Activated B cell treated with CpG ODN at 0.5 μM for 24 hours (primary cell): ENCODE measurements around the gene ADO. TPM values are rescaled to one million over a fixed set of nuclear protein-coding genes. Genes with fewer than 3 reads are reported as not detected.
"Not testable (repeated sequence)": the region's sequence is repeated elsewhere in the genome, so short reads cannot be mapped to it uniquely, and the experiment has no call there.

Source experiments
- ATAC-seq: fragments of 200-7000 bp; cut with Tn5 transposase; one replicate; pipeline ENCODE4 v1.10.0; 2021; ENCODE audit warnings: low read depth, mild to moderate bottlenecking, moderate library complexity
- CTCF ChIA-PET: fragments of 350-600 bp; sonication (Branson Sonifier 250); formaldehyde crosslinking; loops from one replicate; lab custom pipeline; 2021; ENCODE audit warnings: antibody characterized with exemption; lab: Charles Lee
- POLR2A ChIA-PET: fragments of 350-600 bp; sonication (Branson Sonifier 250); formaldehyde crosslinking; loops from one replicate; lab custom pipeline; 2021; ENCODE audit warnings: antibody characterized with exemption; lab: Charles Lee
- DNase-seq: peaks from one replicate; pipeline ENCODE4 v3.0.0; 2022
- H3K27ac Mint-ChIP-seq: one replicate; pipeline ENCODE4 v1.8.0; 2020; ENCODE audit warnings: mixed read lengths
- H3K27me3 Mint-ChIP-seq: one replicate; pipeline ENCODE4 v1.8.0; 2021; ENCODE audit warnings: mixed read lengths
- H3K36me3 Mint-ChIP-seq: one replicate; pipeline ENCODE4 v1.8.0; 2021; ENCODE audit warnings: low read depth, mixed read lengths
- H3K4me1 Mint-ChIP-seq: one replicate; pipeline ENCODE4 v1.8.0; 2021; ENCODE audit warnings: mixed read lengths
- H3K4me3 Mint-ChIP-seq: one replicate; pipeline ENCODE4 v1.8.0; 2020; ENCODE audit warnings: mild to moderate bottlenecking, mixed read lengths
- H3K9me3 Mint-ChIP-seq: one replicate; pipeline ENCODE4 v1.8.0; 2020; ENCODE audit warnings: mixed read lengths
- CTCF ChIP-seq: fragments of 200-600 bp; IDR thresholded peaks from one replicate; pipeline ENCODE4 v1.8.0; 2022; ENCODE audit warnings: antibody characterized with exemption, mild to moderate bottlenecking
- intact Hi-C: fragments of 100-400 bp; cut with micrococcal nuclease; formaldehyde crosslinking; loops from one replicate; pipeline ENCODE4 v1.15.1; 2024
- total RNA-seq: library from RNA; stranded (reverse); gene quantifications from 2 replicates; pipeline ENCODE4 v1.2.3, GENCODE V29; 2022

ADO gene
- total RNA-seq, 1 donor from 2014 or later = 21.7 TPM

GRCh38 chr10:62779487-62780248, 24.9 kb upstream of the ADO start:
- H3K4me3 Mint-ChIP-seq = peak overlapping the region; percentile 50
- H3K4me1 Mint-ChIP-seq = peaks cover 33% of the 10 kb centered on the region
- CTCF ChIA-PET = interaction anchor here (0.7 to 1.7 kb wide), 10 partner anchors 19 to 183 kb away, joined by 3 to 10 read pairs (median 4); partner anchors contain the start of genes ADO and EGR2
- intact Hi-C loops = loop anchor here (1.0 to 2.0 kb wide), 9 partner anchors 19 to 147 kb away; partner anchors contain the start of genes ADO and EGR2
- H3K9me3 Mint-ChIP-seq = peaks cover 5% of the 10 kb centered on the region
- H3K27me3 Mint-ChIP-seq = no peaks in the 10 kb centered on the region
- peak; percentile 40 for DNase-seq
- no peak for TF ChIP-seq CTCF
- peak; percentile 99 for ATAC-seq
- POLR2A ChIA-PET = interaction anchor here (0.6 to 2.1 kb wide), 16 partner anchors 23 to 877 kb away, joined by 3 to 17 read pairs (median 4); partner anchors contain the start of genes ADO and EGR2
- H3K36me3 Mint-ChIP-seq = no peaks in the 10 kb centered on the region
- peak overlapping the region; percentile 76 for H3K27ac Mint-ChIP-seq

GRCh38 chr10:62784537-62784936, 20.0 kb upstream of the ADO start:
- H3K27ac Mint-ChIP-seq, DNase-seq, H3K4me3 Mint-ChIP-seq, POLR2A ChIA-PET, ATAC-seq, intact Hi-C loops, H3K36me3 Mint-ChIP-seq, H3K27me3 Mint-ChIP-seq, CTCF ChIA-PET: not testable (repeated sequence)
- Mint-ChIP-seq H3K9me3 (peaks cover 16% of the 10 kb centered on the region), H3K4me1 (peaks cover 11% of the 10 kb centered on the region)

- H3K27ac Mint-ChIP-seq, DNase-seq, CTCF ChIA-PET, ATAC-seq, intact Hi-C loops, POLR2A ChIA-PET, H3K27me3 Mint-ChIP-seq, H3K4me3 Mint-ChIP-seq, H3K36me3 Mint-ChIP-seq, H3K4me1 Mint-ChIP-seq: not testable (repeated sequence)
- H3K9me3 Mint-ChIP-seq = peaks cover 16% of the 10 kb centered on the region
Measured at GRCh38 chr10:62788285-62788684, 16.2 kb upstream of the ADO start.

- Mint-ChIP-seq H3K36me3 (no peaks in the 10 kb centered on the region), H3K27me3 (no peaks in the 10 kb centered on the region), H3K9me3 (peaks cover 12% of the 10 kb centered on the region), H3K27ac (no peak overlapping the region), H3K4me1 (no peaks in the 10 kb centered on the region), H3K4me3 (no peak overlapping the region)
- ATAC-seq (no peak), DNase-seq (no peak)
- POLR2A ChIA-PET = no interaction called here
- TF ChIP-seq CTCF = no peak
- intact Hi-C loops = no loop called here
- CTCF ChIA-PET = no interaction called here
Measured at GRCh38 chr10:62788861-62789467, 15.6 kb upstream of the ADO start.

- ATAC-seq = no peak
- H3K4me1 Mint-ChIP-seq = no peaks in the 10 kb centered on the region
- no peaks in the 10 kb centered on the region for H3K36me3 Mint-ChIP-seq
- H3K9me3 Mint-ChIP-seq = peaks cover 6% of the 10 kb centered on the region
- no peak for TF ChIP-seq CTCF
- intact Hi-C loops = no loop called here
- ChIA-PET POLR2A (interaction anchor here (0.9 kb wide), 1 partner anchor 14 kb away, joined by 3 read pairs; no protein-coding TSS in a partner anchor), CTCF (no interaction called here)
- H3K4me3 Mint-ChIP-seq = no peak overlapping the region
- no peaks in the 10 kb centered on the region for H3K27me3 Mint-ChIP-seq
- no peak for DNase-seq
- H3K27ac Mint-ChIP-seq = no peak overlapping the region
Measured at GRCh38 chr10:62790019-62790555, 14.4 kb upstream of the ADO start.

- TF ChIP-seq CTCF = no peak
- Mint-ChIP-seq H3K27ac (no peak overlapping the region), H3K4me1 (no peaks in the 10 kb centered on the region), H3K36me3 (no peaks in the 10 kb centered on the region), H3K27me3 (no peaks in the 10 kb centered on the region), H3K9me3 (peaks cover 3% of the 10 kb centered on the region), H3K4me3 (no peak overlapping the region)
- ChIA-PET POLR2A (no interaction called here), CTCF (no interaction called here)
- intact Hi-C loops = no loop called here
- DNase-seq (no peak), ATAC-seq (no peak)
Measured at GRCh38 chr10:62790571-62790970, 13.9 kb upstream of the ADO start.
